ENCODE results near the gene CBX7.

CBX7 gene

GRCh38 chr22:39098026-39098425 is 54.5 kb downstream of the CBX7 start:
- Histone ChIP-seq H3K36me3 (ENCODE audit: control insufficient read depth, insufficient read depth, low read length) (no peaks in the 10 kb centered on the region), H3K4me3 (replicated peaks; ENCODE audit: low read depth, low read length) (peak overlapping the region; percentile 63), H3K27me3 (replicated peaks; ENCODE audit: control insufficient read depth, insufficient read depth, low read length) (no peaks in the 10 kb centered on the region)
- no peak for TF ChIP-seq CTCF (IDR thresholded peaks at IDR 0.05; ENCODE audit: insufficient read depth, low read length, poor library complexity, severe bottlenecking)
- DNase-seq (ENCODE audit: extremely low read depth, insufficient read length) = peak; percentile 62

GRCh38 chr22:39097098-39098020 is 55.1 kb downstream of the CBX7 start, which contains the start of gene APOBEC3H:
Gene APOBEC3H, plus strand, starts transcription at chr22:39097244. Its CDS starts 3,035 bp downstream, at chr22:39100279.
- no peak for TF ChIP-seq CTCF (IDR thresholded peaks at IDR 0.05; ENCODE audit: insufficient read depth, low read length, poor library complexity, severe bottlenecking)
- Histone ChIP-seq H3K4me3 (replicated peaks; ENCODE audit: low read depth, low read length) (peak within 1 kb of the TSS; percentile 63), H3K27me3 (replicated peaks; ENCODE audit: control insufficient read depth, insufficient read depth, low read length) (no peaks in the 10 kb centered on the region), H3K36me3 (ENCODE audit: control insufficient read depth, insufficient read depth, low read length) (no peaks in the 10 kb centered on the region)
- DNase-seq (ENCODE audit: extremely low read depth, insufficient read length) = peak; percentile 67

GRCh38 chr22:39095971-39096370 is 56.5 kb downstream of the CBX7 start:
- DNase-seq (ENCODE audit: extremely low read depth, insufficient read length) = no peak

GRCh38 chr22:39094717-39095389 is 57.6 kb downstream of the CBX7 start:
- TF ChIP-seq CTCF (IDR thresholded peaks at IDR 0.05; ENCODE audit: insufficient read depth, low read length, poor library complexity, severe bottlenecking) = no peak
- no peaks in the 10 kb centered on the region for H3K36me3 ChIP-seq (ENCODE audit: control insufficient read depth, insufficient read depth, low read length)
- no peaks in the 10 kb centered on the region for H3K27me3 ChIP-seq (replicated peaks; ENCODE audit: control insufficient read depth, insufficient read depth, low read length)
- no peak for DNase-seq (ENCODE audit: extremely low read depth, insufficient read length)
- H3K4me3 ChIP-seq (replicated peaks; ENCODE audit: low read depth, low read length) = no peak overlapping the region

More at GRCh38 chr22:39095971-39096370, 56.5 kb downstream of the CBX7 start:
- H3K36me3 ChIP-seq (ENCODE audit: control insufficient read depth, insufficient read depth, low read length) = no peaks in the 10 kb centered on the region
- TF ChIP-seq CTCF (IDR thresholded peaks at IDR 0.05; ENCODE audit: insufficient read depth, low read length, poor library complexity, severe bottlenecking) = no peak
- no peaks in the 10 kb centered on the region for H3K27me3 ChIP-seq (replicated peaks; ENCODE audit: control insufficient read depth, insufficient read depth, low read length)
- H3K4me3 ChIP-seq (replicated peaks; ENCODE audit: low read depth, low read length) = no peak overlapping the region

- no peaks in the 10 kb centered on the region; the same call in 1 of the 2 replicates for H3K36me3 ChIP-seq (ENCODE audit: control insufficient read depth, insufficient read depth, low read length)
- no peaks in the 10 kb centered on the region for H3K27me3 ChIP-seq (replicated peaks; ENCODE audit: control insufficient read depth, insufficient read depth, low read length)
- DNase-seq (ENCODE audit: extremely low read depth, insufficient read length) = no peak
- TF ChIP-seq CTCF (IDR thresholded peaks at IDR 0.05; ENCODE audit: insufficient read depth, low read length, poor library complexity, severe bottlenecking) = no peak
- no peak overlapping the region for H3K4me3 ChIP-seq (replicated peaks; ENCODE audit: low read depth, low read length)
Measured at GRCh38 chr22:39092111-39092862, 60.2 kb downstream of the CBX7 start.
